ENCODE results near the gene ALDH1B1.
"Not testable (repeated sequence)": the region's sequence is repeated elsewhere in the genome, so short reads cannot be mapped to it uniquely, and the experiment has no call there.

Gene ALDH1B1

DNA sequence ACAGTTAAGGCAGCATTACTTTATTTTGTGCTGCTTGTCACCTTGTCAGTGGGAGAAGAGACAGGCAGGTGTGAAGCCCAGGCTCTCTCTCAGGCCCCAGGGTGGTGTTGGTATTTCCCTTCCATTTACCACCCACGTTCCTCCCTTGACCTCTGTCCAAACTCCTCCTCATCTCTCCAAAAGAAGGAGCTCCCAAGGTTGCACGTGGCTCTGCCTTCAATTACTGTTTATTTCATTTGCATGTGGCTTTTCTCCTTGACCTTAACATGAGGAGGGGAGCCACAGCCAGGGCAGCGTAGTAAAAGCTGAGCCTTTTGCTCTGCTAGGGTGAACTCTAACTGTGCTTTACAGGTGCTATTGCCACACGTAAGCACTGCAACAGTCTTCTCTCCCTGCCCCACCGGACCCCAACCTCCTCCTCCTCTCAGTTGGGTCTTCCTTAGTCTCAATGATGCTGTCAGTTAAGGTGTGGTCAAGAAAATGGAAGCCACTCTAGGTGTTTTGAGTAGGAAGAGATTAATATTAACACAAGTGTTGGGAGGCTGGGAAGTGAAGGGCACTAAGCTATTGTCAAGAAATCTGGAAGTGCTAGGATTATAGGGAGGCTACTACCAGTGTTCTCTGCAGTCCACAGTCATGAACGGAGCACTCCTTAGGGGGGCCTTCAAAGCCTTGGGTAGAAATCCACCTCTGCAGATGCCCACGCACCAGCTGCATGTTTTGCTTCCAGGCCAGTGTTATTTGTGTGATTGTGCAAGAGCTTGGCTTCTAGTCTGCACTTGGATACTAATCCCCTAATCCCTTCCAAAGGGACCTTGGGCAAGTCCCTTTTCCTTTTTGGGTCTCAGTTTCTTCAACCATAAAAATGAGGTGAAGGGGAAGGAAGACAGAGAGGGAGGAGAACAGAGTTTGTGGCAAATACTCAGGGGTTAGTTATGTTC, 3.9 kb upstream of the ALDH1B1 start:
- DNase-seq: no peak

- no peak for DNase-seq
These were observed 3.2 kb upstream of the ALDH1B1 start for GRCh38 chr9:38389313-38389712.

DNA sequence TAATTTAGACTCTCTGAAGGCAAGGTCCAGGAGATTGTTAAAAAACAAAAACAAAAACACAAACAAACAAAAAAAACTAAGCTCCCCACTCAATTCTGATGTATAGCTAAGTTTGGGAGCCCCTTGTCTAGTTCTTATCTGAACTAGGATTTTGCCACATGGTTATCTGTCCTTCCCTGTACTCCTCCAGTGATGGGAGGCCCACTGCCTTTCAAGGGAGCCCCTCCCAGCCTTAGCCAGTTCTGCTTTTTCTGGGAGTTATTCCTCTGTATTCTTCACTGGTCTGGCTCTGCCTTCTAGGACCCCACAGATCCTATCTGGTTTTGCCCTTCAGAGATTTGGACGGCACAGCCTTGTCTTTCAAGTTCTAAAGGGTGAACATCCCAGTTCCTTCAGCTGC, 2.1 kb upstream of the ALDH1B1 start:
- DNase-seq: no peak

DNA sequence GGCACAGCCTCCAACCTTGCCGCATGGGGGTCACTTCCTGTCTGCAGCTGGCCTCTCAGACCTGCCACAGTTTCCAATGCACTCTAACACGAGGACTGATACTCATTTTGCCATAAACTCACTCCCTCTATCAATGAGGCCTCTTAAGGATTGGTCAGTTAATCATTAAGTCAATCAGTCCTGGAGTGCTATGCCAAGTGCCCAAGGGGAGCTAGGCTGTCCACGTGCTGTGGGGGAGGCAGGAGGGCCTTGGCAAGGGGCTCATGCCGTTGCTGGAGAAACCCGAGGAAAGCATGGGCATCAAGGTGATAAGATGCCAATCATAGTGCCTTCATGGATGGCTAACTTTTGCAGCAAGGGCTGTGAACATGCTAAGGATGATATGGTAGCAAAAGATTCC, 1.7 kb upstream of the ALDH1B1 start:
- DNase-seq: no peak

GRCh38 chr9:38391278-38392118, 1.0 kb upstream of the ALDH1B1 start:
- no peak for DNase-seq

DNA sequence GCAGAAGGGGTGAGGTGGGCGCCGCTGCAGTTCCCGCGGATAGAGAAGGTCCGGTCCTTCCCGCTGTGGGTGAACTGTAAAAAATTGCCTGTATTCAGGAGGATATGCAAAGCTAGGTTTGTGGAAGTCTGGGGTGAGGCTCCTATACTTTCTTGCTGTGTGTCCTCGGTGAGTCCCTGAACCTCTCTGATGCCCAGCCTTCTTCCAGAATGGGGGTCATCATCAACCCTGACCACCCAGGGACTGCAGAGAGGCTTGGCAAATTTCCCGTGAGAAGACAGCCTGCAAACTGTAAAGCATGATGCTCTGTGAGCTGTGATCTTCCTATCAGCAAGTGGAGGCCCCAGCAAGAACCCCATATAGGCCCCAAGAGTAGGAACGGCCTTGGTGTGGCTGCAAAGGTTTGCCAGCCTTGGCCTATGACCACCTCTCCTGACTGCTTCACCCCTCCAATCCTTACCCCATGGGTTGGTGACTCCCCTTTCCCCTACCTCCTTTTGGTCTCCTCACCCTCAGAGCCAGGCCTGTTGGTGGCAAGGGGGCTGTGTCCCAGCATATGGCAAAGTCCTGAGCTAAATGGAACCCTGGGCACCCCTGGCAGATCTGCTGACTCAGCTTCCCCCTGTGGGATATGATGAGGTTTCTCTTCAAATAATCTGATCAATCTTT, 760 bp downstream of the ALDH1B1 start:
- DNase-seq: no peak

GRCh38 chr9:38394416-38394815, 1.9 kb downstream of the ALDH1B1 start:
- DNase-seq: no peak

DNA sequence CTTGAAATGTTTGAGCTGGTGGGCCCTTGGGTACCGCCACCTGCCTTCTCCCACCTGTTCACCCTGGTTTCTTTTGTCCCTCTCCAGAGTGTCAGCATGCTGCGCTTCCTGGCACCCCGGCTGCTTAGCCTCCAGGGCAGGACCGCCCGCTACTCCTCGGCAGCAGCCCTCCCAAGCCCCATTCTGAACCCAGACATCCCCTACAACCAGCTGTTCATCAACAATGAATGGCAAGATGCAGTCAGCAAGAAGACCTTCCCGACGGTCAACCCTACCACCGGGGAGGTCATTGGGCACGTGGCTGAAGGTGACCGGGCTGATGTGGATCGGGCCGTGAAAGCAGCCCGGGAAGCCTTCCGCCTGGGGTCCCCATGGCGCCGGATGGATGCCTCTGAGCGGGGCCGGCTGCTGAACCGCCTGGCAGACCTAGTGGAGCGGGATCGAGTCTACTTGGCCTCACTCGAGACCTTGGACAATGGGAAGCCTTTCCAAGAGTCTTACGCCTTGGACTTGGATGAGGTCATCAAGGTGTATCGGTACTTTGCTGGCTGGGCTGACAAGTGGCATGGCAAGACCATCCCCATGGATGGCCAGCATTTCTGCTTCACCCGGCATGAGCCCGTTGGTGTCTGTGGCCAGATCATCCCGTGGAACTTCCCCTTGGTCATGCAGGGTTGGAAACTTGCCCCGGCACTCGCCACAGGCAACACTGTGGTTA, 3.3 kb downstream of the ALDH1B1 start:
- DNase-seq: no peak

DNA sequence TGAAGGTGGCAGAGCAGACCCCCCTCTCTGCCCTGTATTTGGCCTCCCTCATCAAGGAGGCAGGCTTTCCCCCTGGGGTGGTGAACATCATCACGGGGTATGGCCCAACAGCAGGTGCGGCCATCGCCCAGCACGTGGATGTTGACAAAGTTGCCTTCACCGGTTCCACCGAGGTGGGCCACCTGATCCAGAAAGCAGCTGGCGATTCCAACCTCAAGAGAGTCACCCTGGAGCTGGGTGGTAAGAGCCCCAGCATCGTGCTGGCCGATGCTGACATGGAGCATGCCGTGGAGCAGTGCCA, 3.8 kb downstream of the ALDH1B1 start:
- DNase-seq: no peak

- DNase-seq: not testable (repeated sequence)
These were observed 6.7 kb downstream of the ALDH1B1 start for GRCh38 chr9:38399191-38399590.

- DNase-seq: no peak
These were observed 9.5 kb downstream of the ALDH1B1 start for GRCh38 chr9:38401994-38402393.

DNA sequence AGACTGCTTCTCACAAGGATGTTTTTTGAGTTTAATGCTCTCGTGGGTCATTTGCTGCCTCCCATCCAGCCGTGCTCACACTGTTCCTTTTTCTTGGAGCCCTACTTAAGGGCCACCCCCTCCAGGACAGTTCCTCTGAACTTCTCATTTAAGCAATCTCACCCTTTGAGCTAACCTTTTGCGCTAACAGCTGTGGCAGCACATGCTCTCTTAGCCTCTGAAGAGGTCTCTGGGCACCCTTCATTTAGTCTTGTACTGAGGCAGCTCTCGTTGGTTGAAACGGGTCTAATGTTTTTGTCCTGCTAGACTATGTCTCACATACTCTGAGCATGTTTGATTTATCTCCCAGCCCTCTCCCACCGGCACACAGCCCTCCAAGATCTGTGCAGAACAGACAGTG, 11.8 kb downstream of the ALDH1B1 start:
- DNase-seq: no peak

DNA sequence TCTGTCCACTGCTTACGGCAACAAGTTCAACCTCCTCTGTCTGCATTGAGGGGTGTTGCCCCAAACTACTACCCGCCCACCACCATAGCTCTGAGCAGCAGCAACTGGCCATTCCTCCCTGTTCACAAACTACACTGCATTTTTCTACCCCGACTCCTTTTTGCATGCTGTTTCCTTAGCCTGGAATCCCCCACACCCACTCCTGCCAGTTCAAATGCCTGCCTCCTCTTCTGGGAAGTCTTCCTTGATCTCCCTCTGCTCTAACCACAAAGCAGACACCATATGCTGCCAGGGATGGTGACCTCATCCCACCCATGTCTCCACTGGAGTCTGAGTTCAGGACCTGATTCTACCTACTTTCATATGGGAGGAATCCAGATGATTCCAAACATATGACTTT, 13.3 kb downstream of the ALDH1B1 start:
- DNase-seq: no peak

DNA sequence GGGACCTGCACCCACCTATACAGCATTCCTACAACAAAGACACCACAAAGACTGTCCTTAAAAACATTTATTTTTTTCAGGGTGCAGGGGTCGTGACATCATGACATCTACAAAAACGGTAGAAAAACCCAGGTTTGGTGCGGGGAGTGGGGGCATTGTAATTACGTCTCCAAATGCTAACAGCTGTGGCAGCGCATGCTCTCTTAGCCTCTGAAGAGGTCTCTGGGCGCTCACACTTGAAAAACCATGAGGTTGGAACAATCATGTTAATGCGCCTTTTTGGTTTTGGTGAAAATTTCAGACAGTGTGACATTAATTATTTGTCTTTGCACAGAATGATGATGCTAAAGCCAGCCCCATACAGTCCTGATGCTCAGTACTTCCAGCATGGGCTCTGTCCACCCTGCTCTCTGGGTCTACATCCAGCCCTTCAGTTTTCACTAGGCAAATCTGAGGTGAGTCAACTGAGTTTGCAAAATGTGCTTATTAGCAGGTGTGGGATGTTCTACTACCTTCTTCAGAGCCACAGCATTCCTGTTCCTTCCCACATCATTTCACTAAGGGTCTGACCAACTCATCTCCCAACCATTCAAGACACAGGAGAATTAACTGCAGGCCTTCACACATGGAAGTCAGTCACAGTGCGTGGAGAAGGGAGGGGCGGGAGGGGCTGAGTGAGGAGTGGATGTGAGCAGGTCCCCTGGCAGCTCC, 14.1 kb downstream of the ALDH1B1 start:
- DNase-seq: no peak

- DNase-seq: no peak
These were observed 16.2 kb downstream of the ALDH1B1 start for GRCh38 chr9:38408719-38409118.

- DNase-seq: no peak
These were observed 20.2 kb downstream of the ALDH1B1 start for GRCh38 chr9:38412751-38413150.

- no peak for DNase-seq
These were observed 20.8 kb downstream of the ALDH1B1 start for GRCh38 chr9:38413283-38413682.

DNA sequence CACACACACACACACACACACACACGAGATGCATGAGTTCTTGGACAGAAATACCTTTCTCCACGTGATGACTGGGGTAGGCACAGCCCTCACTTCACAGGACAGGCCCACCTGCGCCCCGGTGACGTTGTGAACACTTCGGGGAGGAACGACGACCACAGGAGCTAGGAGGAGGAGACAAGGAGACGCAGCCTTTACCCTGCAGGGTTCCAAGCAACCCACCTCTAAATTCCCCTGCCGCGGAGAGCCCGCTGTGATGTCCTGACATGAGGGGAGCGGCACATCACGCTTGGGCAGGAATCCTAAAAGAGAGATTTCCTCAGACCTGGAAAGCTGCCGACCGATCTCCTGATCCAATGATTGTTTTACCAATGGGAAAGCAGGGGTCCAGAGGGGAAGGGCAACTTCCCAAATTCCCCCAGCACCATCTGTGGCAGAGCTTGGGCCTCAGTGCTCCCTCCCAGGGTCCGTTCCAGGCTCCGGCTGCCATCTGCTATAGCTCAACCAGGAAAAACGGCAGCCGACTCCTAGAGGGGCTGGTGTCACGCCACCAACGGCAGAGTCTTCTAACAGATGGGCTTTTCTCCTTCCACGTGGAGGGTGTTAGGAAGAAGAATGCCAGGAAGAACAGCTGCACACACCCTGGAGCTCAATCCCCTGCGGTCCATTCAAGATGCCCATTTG, 21.7 kb downstream of the ALDH1B1 start:
- DNase-seq: no peak

DNA sequence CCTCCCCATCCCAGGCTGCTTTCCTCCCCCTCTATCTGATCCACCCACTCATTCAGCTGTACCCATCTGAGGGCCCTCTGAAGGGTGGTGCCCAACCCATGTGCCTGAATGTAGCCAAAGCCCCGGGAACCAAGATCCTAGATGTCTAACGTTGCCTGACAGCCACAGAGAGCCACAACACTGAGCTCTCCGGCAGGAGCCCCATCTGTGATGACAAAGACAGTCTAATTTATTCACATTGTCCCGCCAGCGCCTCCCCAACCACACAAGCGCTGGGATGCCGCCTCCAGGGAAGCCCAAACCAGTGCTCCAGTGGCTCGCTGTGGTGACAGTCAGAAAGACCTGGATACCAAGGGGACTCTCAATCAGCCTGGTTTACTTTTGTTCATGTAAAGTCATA, 23.4 kb downstream of the ALDH1B1 start:
- no peak for DNase-seq

GRCh38 chr9:38416461-38416860, 24.0 kb downstream of the ALDH1B1 start:
- DNase-seq: no peak
